GM23338 (cell line): ENCODE results near the gene HTRA1. TPM values are rescaled to one million over a fixed set of nuclear protein-coding genes. Genes with fewer than 3 reads are reported as not detected.

Source experiments
- ATAC-seq: fragments of 200-7000 bp; cut with Tn5 transposase; 3 replicates; pipeline ENCODE4 v1.9.1; 2020
- DNase-seq: peaks from one replicate; pipeline ENCODE4 v3.0.0-alpha.2; 2015; ENCODE audit warnings: low spot score
- H2AFZ ChIP-seq: fragments of 200-600 bp; sonication (generic); 2 replicates; pipeline ENCODE4 v1.8.0; 2016; ENCODE audit warnings: antibody characterized with exemption, mild to moderate bottlenecking, moderate library complexity
- H3F3A ChIP-seq: fragments of 200-600 bp; sonication (generic); replicated peaks from 2 replicates; pipeline ENCODE4 v1.8.0; 2017; ENCODE audit warnings: antibody characterized with exemption, mixed run types, low read depth
- H3K27ac ChIP-seq: fragments of 200-600 bp; sonication (generic); 2 replicates; pipeline ENCODE4 v1.6.1; 2016; ENCODE audit warnings: low read depth
- H3K27me3 ChIP-seq: fragments of 200-600 bp; sonication (generic); 2 replicates; pipeline ENCODE4 v1.8.0; 2016; ENCODE audit warnings: mild to moderate bottlenecking, mixed run types, moderate library complexity; ENCODE audit not compliant: insufficient read depth
- H3K36me3 ChIP-seq: fragments of 200-600 bp; sonication (generic); 2 replicates; pipeline ENCODE4 v1.8.0; 2016; ENCODE audit warnings: mild to moderate bottlenecking; ENCODE audit not compliant: insufficient read depth
- H3K4me1 ChIP-seq: fragments of 200-600 bp; sonication (generic); 2 replicates; pipeline ENCODE4 v1.8.0; 2016; ENCODE audit warnings: mild to moderate bottlenecking, moderate library complexity; ENCODE audit not compliant: insufficient read depth
- H3K4me2 ChIP-seq: fragments of 200-600 bp; sonication (generic); 2 replicates; pipeline ENCODE4 v1.7.1; 2017; ENCODE audit warnings: mixed run types
- H3K4me3 ChIP-seq: fragments of 200-600 bp; sonication (generic); 2 replicates; pipeline ENCODE4 v1.6.1; 2016; ENCODE audit warnings: mixed run types
- H3K79me2 ChIP-seq: fragments of 200-600 bp; sonication (generic); replicated peaks from 2 replicates; pipeline ENCODE4 v1.8.0; 2017; ENCODE audit warnings: mild to moderate bottlenecking; ENCODE audit not compliant: insufficient read depth
- H3K9me2 ChIP-seq: fragments of 200-600 bp; sonication (generic); 2 replicates; pipeline ENCODE4 v1.8.0; 2017; ENCODE audit not compliant: insufficient read depth
- H4K20me1 ChIP-seq: fragments of 200-600 bp; sonication (generic); replicated peaks from 2 replicates; pipeline ENCODE4 v1.8.0; 2017; ENCODE audit warnings: mild to moderate bottlenecking; ENCODE audit not compliant: insufficient read depth
- H3K27ac Mint-ChIP-seq: 2 replicates; pipeline ENCODE4 v1.8.0; 2020; ENCODE audit warnings: inconsistent platforms, mild to moderate bottlenecking, moderate library complexity, mixed read lengths
- H3K27me3 Mint-ChIP-seq: 3 replicates; pipeline ENCODE4 v1.8.0; 2022; ENCODE audit warnings: low read depth, mild to moderate bottlenecking, moderate library complexity, mixed read lengths, inconsistent platforms; ENCODE audit not compliant: insufficient read depth, poor library complexity
- H3K36me3 Mint-ChIP-seq: 3 replicates; pipeline ENCODE4 v1.8.0; 2021; ENCODE audit warnings: low read depth, mild to moderate bottlenecking, inconsistent platforms, moderate library complexity, mixed read lengths
- H3K4me1 Mint-ChIP-seq: 3 replicates; pipeline ENCODE4 v1.8.0; 2020; ENCODE audit warnings: mild to moderate bottlenecking, inconsistent platforms, mixed read lengths
- H3K4me3 Mint-ChIP-seq: 3 replicates; pipeline ENCODE4 v1.8.0; 2021; ENCODE audit warnings: moderate library complexity, mild to moderate bottlenecking, inconsistent platforms, mixed read lengths
- H3K9me3 Mint-ChIP-seq: 3 replicates; pipeline ENCODE4 v1.8.0; 2020; ENCODE audit warnings: moderate library complexity, mild to moderate bottlenecking, inconsistent platforms, mixed read lengths
- CREB1 ChIP-seq: fragments of 250-450 bp; sonication (Bioruptor Pico); IDR thresholded peaks from 2 replicates; pipeline ENCODE4 v1.5.0; 2020; ENCODE audit warnings: low read depth, mild to moderate bottlenecking, moderate library complexity
- ETS1 ChIP-seq: IDR thresholded peaks from 2 replicates; pipeline ENCODE4 v1.6.1; 2016; ENCODE audit warnings: antibody characterized with exemption
- EZH2phosphoT487 ChIP-seq: fragments of 200-600 bp; sonication (generic); IDR thresholded peaks from one replicate; pipeline ENCODE4 v1.8.1; 2018; ENCODE audit warnings: antibody characterized with exemption; ENCODE audit not compliant: unreplicated experiment
- JUNB ChIP-seq: IDR thresholded peaks from one replicate; pipeline ENCODE4 v1.6.1; 2016; ENCODE audit warnings: antibody characterized with exemption; ENCODE audit not compliant: unreplicated experiment
- NANOG ChIP-seq: IDR thresholded peaks from 2 replicates; pipeline ENCODE4 v1.6.1; 2016; ENCODE audit warnings: antibody characterized with exemption, borderline replicate concordance
- POLR2AphosphoS5 ChIP-seq: IDR thresholded peaks from 2 replicates; pipeline ENCODE4 v1.6.1; 2016; ENCODE audit warnings: antibody characterized with exemption, low read depth
- REST ChIP-seq: IDR thresholded peaks from one replicate; pipeline ENCODE4 v1.6.1; 2018; ENCODE audit warnings: antibody characterized with exemption; ENCODE audit not compliant: unreplicated experiment
- STAT1 ChIP-seq: IDR thresholded peaks from one replicate; pipeline ENCODE4 v1.6.1; 2016; ENCODE audit warnings: antibody characterized with exemption; ENCODE audit not compliant: unreplicated experiment
- ZNF114 ChIP-seq: fragments of 250-450 bp; sonication (Bioruptor Pico); IDR thresholded peaks from 2 replicates; pipeline ENCODE4 v1.5.0; 2020; ENCODE audit warnings: mild to moderate bottlenecking, moderate library complexity
- ZNF331 ChIP-seq: fragments of 250-450 bp; sonication (Bioruptor Pico); IDR thresholded peaks from 2 replicates; pipeline ENCODE4 v1.5.0; 2020; ENCODE audit warnings: low read depth, mild to moderate bottlenecking, moderate library complexity
- ZNF462 ChIP-seq: fragments of 250-450 bp; sonication (Bioruptor Pico); IDR thresholded peaks from 2 replicates; pipeline ENCODE4 v1.5.0; 2020; ENCODE audit warnings: mild to moderate bottlenecking, moderate library complexity
- polyA plus RNA-seq: library from polyadenylated mRNA; unstranded; fragments of >200 nt; fragmentation: Nextera tagmentation; extraction: Ambion mirVana; gene quantifications from 2 replicates; pipeline ENCODE4 v1.2.1, GENCODE V29; 2016
- total RNA-seq: library from RNA; depleted of rRNA; stranded (reverse); fragments of >200 nt; shearing (Covaris generic); gene quantifications from 2 replicates; pipeline ENCODE4 v1.2.3, GENCODE V29; 2014

HTRA1 gene
- total and polyA plus RNA-seq, 2 experiments from 2014 or later: 8.1 to 16.1 TPM

- TF ChIP-seq STAT1 (no peak), CREB1 (no peak)
Observed at GRCh38 chr10:122422266-122422989, 38.9 kb upstream of the HTRA1 start (continued).

GRCh38 chr10:122424059-122424458 lies 37.3 kb upstream of the HTRA1 start:
- Histone ChIP-seq H3K36me3 (no peaks in the 10 kb centered on the region), H3K4me3 (no peak overlapping the region), H3K27me3 (no peaks in the 10 kb centered on the region), H2AFZ (no peak overlapping the region), H3F3A (no peaks in the 10 kb centered on the region), H3K9me2 (no peaks in the 10 kb centered on the region), H3K4me2 (no peak overlapping the region), H4K20me1 (peaks cover 5% of the 10 kb centered on the region; the same call in 1 of the 2 replicates), H3K4me1 (peaks cover 9% of the 10 kb centered on the region), H3K79me2 (no peaks in the 10 kb centered on the region), H3K27ac (no peak overlapping the region)
- H3K9me3 Mint-ChIP-seq: no peaks in the 10 kb centered on the region
- no peak overlapping the region for H3K27ac Mint-ChIP-seq
- DNase-seq: no peak
- no peak for TF ChIP-seq JUNB
- no peak for TF ChIP-seq ZNF331 (CRISPR knock-in tag)
- TF ChIP-seq CREB1: no peak
- no peak for TF ChIP-seq NANOG
- TF ChIP-seq EZH2phosphoT487: no peak
- TF ChIP-seq POLR2AphosphoS5: no peak
- no peak for TF ChIP-seq ETS1
- TF ChIP-seq ZNF114 (CRISPR knock-in tag): no peak
- TF ChIP-seq ZNF462 (CRISPR knock-in tag): no peak
- TF ChIP-seq REST: no peak
- no peak for TF ChIP-seq STAT1
- peaks cover 2% of the 10 kb centered on the region for H3K27me3 Mint-ChIP-seq
- no peak for ATAC-seq
- H3K4me1 Mint-ChIP-seq: peaks cover 12% of the 10 kb centered on the region; the same call in 2 of the 3 replicates
- H3K4me3 Mint-ChIP-seq: no peak overlapping the region
- peaks cover 2% of the 10 kb centered on the region; the same call in 2 of the 3 replicates for H3K36me3 Mint-ChIP-seq
